Glomerular visceral epithelial cell (primary cell): ENCODE data around the gene DOCK2.
"Not testable (repeated sequence)": the region's sequence is repeated elsewhere in the genome, so short reads cannot be mapped to it uniquely, and the experiment has no call there.

Source experiments
- DNase-seq: peaks from one replicate; pipeline ENCODE4 v3.0.0-alpha.2; 2016; ENCODE audit errors: extremely low spot score

The DOCK2 gene

GRCh38 chr5:169637085-169637548 lies at the start of gene DOCK2:
Gene DOCK2, plus strand, starts transcription at chr5:169637275. Its CDS starts 52 bp downstream, at chr5:169637327.
- DNase-seq: no peak

- DNase-seq: no peak
Measured at GRCh38 chr5:169590602-169591001, 46.5 kb upstream of the DOCK2 start.

DNA sequence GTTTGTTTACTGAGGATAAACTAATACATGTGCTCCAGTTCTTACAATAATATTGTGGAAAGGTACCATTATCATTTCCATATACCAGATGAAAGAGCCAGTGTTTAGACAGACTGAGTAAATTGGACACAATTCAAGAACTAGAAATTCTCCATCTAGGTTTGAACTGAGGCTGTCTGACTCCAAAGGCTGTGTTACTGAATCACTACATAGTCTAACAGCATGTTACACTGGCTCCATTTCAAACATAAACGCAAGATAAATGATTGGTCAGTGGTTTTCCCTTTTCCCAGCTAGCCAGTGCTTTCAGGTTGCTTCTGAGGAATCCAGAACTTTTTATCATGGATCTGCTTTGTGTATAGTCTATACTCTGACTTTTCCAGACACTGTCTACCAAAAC lies 45.4 kb upstream of the DOCK2 start:
- no peak for DNase-seq

DNA sequence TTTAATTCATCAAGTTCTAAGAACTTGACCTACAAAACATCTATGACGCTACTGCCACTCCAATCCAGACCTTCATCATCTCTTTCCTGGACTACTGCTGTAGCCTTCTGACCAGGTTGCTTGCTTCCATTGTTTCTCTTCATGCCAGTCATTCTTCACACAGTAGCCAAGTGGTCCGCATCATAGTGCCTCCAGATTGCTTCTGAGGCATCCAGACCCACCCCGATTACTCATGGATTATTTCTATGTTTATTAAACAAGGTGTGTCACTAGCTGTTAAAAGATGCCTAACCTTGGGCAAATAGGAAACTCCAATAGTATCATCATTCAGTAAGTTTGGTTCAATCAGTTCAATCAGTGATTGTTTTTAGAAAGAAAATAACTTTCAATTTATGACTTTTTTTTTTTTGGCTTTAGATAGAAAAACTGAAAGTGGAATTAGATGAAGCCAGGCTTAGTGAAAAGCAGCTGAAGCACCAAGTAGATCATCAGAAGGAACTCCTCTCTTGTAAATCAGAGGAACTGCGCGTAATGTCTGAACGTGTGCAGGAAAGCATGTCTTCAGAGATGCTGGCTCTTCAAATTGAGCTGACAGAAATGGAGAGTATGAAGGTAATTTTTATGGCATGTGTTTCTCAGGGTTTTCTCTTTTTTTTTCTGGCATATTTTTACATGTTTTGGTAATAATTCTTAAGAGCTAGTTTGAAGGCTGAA lies 44.0 kb upstream of the DOCK2 start:
- no peak for DNase-seq

DNA sequence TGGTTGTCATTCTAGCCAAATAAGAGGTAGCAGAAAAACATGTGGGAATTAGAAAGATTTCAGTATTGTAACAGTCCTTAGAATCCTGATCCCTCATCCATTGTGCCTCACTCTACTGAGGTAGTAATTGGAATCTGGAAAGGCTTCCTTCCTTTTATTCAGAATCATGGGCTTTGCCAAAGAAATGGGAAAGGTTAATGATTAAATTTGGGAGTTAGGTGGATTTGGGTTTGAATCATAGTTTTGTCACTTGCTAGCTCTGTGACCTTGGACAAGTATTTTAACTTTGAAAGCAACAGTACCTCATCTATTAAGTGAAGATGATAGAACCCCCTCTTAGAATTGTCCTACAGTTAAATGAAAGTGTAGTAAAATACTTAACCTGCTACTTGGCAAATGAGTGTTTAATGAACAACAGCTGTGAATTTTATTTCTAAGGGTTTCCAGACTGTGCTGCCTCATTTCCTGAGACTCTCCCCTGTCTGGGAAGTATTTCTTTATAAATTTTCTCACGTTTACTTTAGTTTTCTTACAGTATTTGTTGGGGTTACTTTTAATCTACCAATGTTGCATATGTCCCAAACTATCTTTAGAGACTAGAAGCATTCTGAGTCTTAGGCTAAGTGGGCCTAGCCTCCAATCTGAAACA lies 41.8 kb upstream of the DOCK2 start:
- DNase-seq: no peak

DNA sequence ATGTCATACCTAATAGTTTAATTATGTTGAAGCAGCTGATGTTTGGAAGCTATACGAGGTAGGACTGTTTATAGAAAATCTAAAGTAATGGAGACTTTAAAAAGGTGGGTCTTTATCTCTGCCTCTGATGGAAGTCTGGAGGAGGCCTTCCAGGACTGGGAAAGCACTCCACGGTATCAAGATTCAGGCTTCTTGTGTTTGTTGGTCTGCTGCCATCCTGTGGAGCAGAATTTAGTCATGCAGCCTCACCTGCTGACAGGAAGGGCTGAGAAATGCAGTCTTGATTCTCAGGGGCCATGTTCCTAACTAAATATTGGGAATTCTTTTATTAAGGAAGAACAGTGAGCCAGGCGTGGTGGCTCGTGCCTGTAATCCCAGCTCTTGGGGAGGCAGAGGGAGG lies 37.6 kb upstream of the DOCK2 start:
- no peak for DNase-seq

DNA sequence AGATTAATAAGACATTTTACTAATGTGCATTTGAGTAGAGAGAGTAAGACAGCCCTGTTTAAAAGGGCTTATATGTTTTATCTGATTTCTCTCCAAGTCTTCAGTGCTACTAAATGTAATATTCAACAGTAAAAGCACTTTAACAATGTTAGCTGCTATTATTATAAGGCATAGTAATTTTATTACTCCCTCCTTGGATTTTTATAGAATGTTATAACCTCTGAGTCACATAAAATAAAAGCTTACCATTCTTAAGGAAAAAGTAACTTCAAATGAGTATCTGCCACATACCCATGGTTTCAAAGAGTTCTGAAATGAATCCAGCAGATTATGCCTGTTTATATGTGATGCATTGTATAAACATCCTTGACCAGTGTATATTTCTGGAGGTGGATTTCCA lies 34.5 kb upstream of the DOCK2 start:
- DNase-seq: no peak

DNA sequence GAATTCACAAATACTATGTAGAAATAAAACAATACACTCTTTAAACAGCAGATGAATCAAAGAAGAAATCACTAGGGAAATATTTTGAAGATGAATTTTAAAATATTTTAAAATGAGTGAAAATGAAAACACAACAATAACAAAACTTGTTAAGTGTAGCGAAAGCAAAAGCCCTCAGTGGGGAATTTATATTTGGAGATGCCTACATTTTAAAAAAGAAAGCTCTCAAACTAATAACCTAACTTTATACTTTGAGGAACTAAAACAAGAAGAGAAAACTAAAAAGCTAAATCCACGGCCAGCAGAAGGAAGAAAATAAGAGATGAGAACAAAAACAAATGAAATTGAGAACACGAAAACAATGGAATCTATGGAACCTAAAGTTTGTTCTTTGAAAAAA lies 30.8 kb upstream of the DOCK2 start:
- DNase-seq: no peak

DNA sequence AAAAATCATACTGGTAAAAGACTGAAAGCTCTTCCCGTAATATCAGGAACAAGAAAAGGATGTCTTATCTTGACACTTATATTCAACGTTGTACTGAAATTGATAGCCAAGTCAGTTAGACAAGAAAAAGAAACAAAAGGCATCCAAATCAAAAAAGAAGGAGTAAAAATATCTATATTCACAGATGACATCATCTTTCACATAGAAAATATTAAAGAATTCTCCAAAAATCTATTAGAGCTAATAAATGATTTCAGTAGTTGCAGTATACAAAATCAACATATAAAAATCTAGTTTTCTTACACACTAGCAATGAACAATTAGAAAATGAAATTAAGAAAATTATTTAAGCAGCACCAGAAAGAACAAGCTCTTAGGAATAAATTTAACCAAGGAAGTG lies 29.2 kb upstream of the DOCK2 start:
- DNase-seq: no peak

DNA sequence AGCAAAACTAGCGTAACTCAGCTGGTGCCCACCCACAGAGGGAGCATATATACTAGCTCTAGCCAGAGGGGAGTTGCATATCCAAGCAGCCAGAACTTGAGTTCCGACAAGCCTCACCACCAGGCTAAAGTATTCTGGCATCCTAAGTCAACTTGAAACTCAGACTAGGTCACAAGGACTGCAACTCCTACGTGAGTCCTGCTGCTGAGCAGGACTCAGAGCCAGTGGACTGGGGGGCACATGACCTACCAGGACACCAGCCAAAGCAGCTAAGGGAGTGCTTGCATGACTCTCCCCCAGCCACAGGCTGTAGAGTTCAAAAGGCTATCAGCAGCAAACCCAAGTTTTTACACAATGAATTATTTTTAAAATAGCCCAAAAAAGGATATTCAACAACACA lies 27.4 kb upstream of the DOCK2 start:
- DNase-seq: no peak

DNA sequence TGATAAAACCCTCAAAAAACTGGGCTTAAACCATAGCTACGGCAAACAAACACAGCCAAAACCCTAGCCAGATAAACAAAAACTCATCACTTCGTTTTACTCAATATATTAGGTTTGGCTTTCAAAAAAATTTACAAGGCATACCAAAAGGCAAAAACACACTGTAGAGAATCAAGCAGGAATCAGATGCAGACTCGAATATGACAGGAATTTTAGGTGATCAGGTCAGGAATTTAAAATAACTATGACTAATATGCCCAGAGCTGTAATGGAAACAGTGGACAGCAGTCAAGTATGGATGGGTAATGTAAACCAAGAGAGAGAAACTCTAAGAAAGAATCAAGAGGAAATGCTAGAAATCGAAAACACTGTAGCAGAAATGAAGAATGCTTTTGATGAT lies 26.5 kb upstream of the DOCK2 start:
- DNase-seq: no peak

- DNase-seq: no peak
Measured at GRCh38 chr5:169615561-169615960, 21.5 kb upstream of the DOCK2 start.

GRCh38 chr5:169624307-169624706 lies 12.8 kb upstream of the DOCK2 start:
- DNase-seq: not testable (repeated sequence)

GRCh38 chr5:169626779-169627178 lies 10.3 kb upstream of the DOCK2 start:
- peak; percentile 86 for DNase-seq

DNA sequence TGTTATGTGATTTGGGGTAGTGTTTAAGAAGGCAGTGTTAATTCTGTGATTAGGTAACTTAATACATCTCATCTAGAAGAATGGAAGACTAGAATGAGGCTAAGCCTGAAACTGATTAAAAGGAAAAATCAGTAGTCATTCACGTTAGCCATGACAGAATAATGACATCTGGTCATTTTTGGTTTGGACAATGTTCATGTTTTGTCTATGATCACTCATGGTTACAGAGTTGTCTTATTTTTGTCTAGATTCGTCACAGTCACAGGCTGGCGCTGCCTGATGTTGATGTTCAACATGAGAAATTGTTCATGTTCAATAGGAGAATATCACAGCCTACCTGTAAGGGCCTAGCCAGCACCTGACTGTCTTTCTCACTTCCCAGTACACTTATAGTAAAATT lies 9.5 kb upstream of the DOCK2 start:
- DNase-seq: no peak

GRCh38 chr5:169628892-169629291 lies 8.2 kb upstream of the DOCK2 start:
- no peak for DNase-seq

DNA sequence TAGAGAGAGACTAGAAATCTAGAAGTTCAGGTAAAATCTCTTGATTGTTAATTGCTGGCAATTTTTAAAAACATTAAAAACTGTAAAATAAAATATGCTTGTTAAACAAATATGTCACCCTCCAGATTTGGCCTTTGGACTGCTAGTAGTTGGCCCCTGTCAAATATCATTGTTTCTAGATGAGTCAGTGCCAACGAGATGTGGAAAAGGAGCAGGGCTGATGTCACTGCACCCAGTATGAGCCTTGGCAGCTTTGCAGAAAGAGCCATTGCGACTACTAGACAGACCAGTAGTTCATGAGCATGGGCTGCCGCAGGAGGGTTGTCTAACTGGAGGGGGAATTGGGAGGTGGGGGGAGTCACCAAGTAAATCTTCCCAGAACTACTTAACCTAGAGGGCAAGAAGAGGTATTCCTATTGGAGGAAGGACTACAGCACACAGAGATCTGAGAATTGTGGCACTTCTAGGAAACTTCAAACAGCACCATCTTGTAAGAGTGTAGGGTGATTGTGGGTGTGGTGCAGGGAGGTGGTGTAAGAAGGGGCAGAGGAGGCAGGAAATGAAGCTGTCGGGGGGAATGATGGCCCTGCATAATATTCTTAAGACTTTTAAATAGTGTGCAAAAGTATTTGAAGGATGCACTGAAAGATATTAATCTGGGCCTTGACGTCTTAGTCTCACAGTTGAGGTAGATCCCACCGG lies 7.1 kb upstream of the DOCK2 start:
- DNase-seq: peak; percentile 78

DNA sequence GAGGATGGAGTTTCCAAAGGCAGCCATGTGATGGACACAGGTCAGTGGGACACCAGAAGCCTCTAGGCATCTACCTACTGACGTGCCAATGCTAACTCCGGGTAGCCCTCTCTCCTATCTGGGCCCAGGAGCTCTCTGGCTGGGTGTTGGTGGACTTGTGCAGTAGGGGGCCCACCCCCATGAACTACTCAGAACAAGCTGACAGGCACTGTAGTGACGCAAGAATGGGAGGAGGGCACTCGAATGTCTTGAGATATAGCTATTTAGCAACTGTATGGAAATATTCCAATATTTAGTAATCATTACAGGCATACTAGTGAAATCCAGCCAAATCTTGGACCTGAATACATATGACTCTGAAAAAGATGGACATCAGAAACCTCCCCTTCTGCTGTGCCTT lies 5.7 kb upstream of the DOCK2 start:
- DNase-seq: no peak

DNA sequence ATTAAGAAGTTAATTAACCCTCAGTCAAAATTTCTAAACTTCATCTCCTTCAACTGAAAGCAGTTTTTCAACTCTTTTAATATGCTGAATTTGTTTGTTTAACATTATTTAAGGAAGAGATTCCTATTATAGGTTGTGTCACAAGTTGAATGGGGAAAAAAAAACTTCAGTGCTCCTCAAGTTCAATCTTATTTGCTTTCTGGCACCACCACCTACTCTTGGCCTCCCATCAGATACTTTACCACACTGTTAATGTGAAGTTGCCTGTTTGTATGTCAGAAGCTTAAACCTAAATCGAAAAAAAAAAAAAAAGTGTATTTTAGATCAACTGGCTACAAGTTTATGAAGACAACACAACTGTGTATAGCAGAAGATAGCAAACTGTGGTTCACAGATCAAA lies 4.1 kb upstream of the DOCK2 start:
- DNase-seq: no peak

GRCh38 chr5:169634606-169635005 lies 2.5 kb upstream of the DOCK2 start:
- DNase-seq: no peak

DNA sequence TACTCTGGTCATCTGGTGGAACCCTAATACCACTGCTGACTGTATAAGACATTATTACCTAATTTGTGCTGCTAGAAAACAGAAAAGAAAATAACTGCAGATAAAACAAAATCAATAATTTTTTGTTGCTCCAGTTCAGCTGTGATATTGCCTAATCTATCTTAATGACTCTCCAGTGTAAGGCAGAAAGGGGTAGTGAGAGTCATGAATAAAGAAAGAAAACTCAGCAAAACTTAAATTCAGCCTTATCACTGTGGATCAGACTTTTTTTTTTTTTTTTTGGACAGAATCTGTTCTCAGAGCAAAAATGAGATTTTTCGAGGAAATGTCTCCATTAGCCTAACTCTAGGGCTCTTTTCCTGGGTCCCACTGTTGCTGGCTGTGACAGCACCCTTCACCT lies 1.1 kb upstream of the DOCK2 start:
- DNase-seq: no peak

DNA sequence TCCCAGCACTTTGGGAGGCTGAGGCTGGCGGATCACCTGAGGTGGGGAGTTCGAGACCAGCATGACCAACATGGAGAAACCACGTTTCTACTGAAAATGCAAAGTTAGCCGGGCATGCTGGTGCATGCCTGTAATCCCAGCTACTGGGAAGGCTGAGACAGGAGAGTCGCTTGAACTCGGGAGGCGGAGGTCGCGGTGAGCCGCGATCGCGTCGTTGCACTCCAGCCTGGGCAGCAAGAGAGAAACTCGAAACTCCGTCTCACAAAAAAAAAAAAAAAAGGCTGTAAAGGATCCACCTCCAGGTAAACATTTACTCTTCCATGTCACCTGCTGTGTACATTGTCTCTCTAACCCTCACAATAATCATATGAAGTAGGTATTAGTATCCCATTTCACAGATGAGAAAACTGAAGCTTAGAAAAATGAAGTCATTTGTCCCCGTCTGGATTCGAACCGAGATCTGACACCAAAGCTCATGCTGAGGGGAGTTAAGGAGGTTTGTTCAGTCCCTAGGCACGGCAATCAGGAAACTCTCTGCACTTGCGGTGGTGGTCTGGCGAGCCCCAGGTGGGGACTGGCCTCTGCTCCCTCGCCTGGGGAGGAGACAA lies 494 bp upstream of the DOCK2 start:
- DNase-seq: no peak
